IMR-90 (cell line): Measurements from ENCODE around the gene CWC25. TPM values are rescaled to one million over a fixed set of nuclear protein-coding genes. Genes with fewer than 3 reads are reported as not detected.

Experiments
- ATAC-seq: fragments of 200-7000 bp; cut with Tn5 transposase; 2 replicates; pipeline ENCODE4 v1.9.1; 2020; ENCODE audit warnings: low read depth, mild to moderate bottlenecking, moderate library complexity
- BruUV-seq: library from RNA; stranded (reverse); fragments of 400-500 nt; replicated peaks from 2 replicates; lab custom pipeline; 2021; lab: Mats Ljungman, UMichigan
- CTCF ChIA-PET: fragments of 300-600 bp; formaldehyde crosslinking; extraction: SDS; loops from one replicate; lab custom pipeline; 2021; ENCODE audit warnings: antibody characterized with exemption; lab: Yijun Ruan, JAX
- POLR2A ChIA-PET: fragments of 300-600 bp; sonication (Branson Sonifier 250); formaldehyde crosslinking; loops from one replicate; lab custom pipeline; 2022; ENCODE audit warnings: antibody characterized with exemption; ENCODE audit not compliant: unreplicated experiment; lab: Charles Lee
- DNase-seq: peaks from one replicate; pipeline ENCODE4 v3.0.0; 2013
- H2AFZ ChIP-seq: replicated peaks from 2 replicates; pipeline ENCODE3; 2013; ENCODE audit warnings: low read length, mild to moderate bottlenecking; ENCODE audit not compliant: poor library complexity
- H2AK5ac ChIP-seq: 2 replicates; pipeline ENCODE4 v1.6.1; 2013; ENCODE audit warnings: low read depth, low read length, inconsistent platforms
- H2AK9ac ChIP-seq: replicated peaks from 2 replicates; pipeline ENCODE3; 2013; ENCODE audit warnings: mild to moderate bottlenecking, low read depth, low read length, moderate library complexity; ENCODE audit not compliant: poor library complexity
- H2BK120ac ChIP-seq: 2 replicates; pipeline ENCODE4 v1.6.1; 2013; ENCODE audit warnings: low read depth, low read length, inconsistent platforms
- H2BK15ac ChIP-seq: 3 replicates; pipeline ENCODE4 v1.6.1; 2013; ENCODE audit warnings: low read depth, low read length, inconsistent platforms
- H2BK20ac ChIP-seq: 2 replicates; pipeline ENCODE4 v1.6.1; 2013; ENCODE audit warnings: low read depth, mild to moderate bottlenecking, inconsistent platforms, low read length, moderate library complexity
- H2BK5ac ChIP-seq: 2 replicates; pipeline ENCODE4 v1.6.1; 2013; ENCODE audit warnings: mild to moderate bottlenecking, low read depth, low read length, inconsistent platforms; ENCODE audit not compliant: poor library complexity, severe bottlenecking
- H3K14ac ChIP-seq: replicated peaks from 2 replicates; pipeline ENCODE4 v1.6.1; 2013; ENCODE audit warnings: low read depth, low read length, inconsistent platforms
- H3K18ac ChIP-seq: 2 replicates; pipeline ENCODE4 v1.6.1; 2013; ENCODE audit warnings: low read depth, low read length, control low read depth
- H3K23ac ChIP-seq: 2 replicates; pipeline ENCODE4 v1.6.1; 2013; ENCODE audit warnings: low read depth, low read length, inconsistent platforms
- H3K27ac ChIP-seq: 2 replicates; pipeline ENCODE4 v1.5.1; 2013; ENCODE audit warnings: mild to moderate bottlenecking, control low read depth, low read length; ENCODE audit not compliant: insufficient read depth
- H3K27me3 ChIP-seq: 2 replicates; pipeline ENCODE4 v1.6.1; 2013; ENCODE audit warnings: low read length; ENCODE audit not compliant: control insufficient read depth, insufficient read depth
- H3K36me3 ChIP-seq: 2 replicates; pipeline ENCODE4 v1.6.1; 2013; ENCODE audit warnings: low read length, mixed read lengths; ENCODE audit not compliant: control insufficient read depth, insufficient read depth
- H3K4ac ChIP-seq: 2 replicates; pipeline ENCODE4 v1.6.1; 2013; ENCODE audit warnings: low read depth, low read length, inconsistent platforms
- H3K4me1 ChIP-seq: 2 replicates; pipeline ENCODE4 v1.6.1; 2013; ENCODE audit warnings: low read length, mixed read lengths; ENCODE audit not compliant: control insufficient read depth, insufficient read depth
- H3K4me2 ChIP-seq: 2 replicates; pipeline ENCODE4 v1.6.1; 2013; ENCODE audit warnings: low read depth, mild to moderate bottlenecking, control low read depth, low read length, moderate library complexity
- H3K4me3 ChIP-seq: 2 replicates; pipeline ENCODE4 v1.5.1; 2013; ENCODE audit warnings: low read depth, mild to moderate bottlenecking, control low read depth, low read length, moderate library complexity; ENCODE audit not compliant: insufficient read depth
- H3K56ac ChIP-seq: 2 replicates; pipeline ENCODE4 v1.6.1; 2013; ENCODE audit warnings: low read length, inconsistent platforms; ENCODE audit not compliant: insufficient read depth; ENCODE audit errors: extremely low read depth
- H3K79me1 ChIP-seq, 2 experiments: 2 replicates each; pipeline ENCODE4 v1.6.1; 2013; ENCODE audit warnings: low read length in 2 of 2, inconsistent platforms in 1 of 2, low read depth in 1 of 2
- H3K9ac ChIP-seq: 2 replicates; pipeline ENCODE4 v1.6.1; 2013; ENCODE audit warnings: low read depth, low read length, control low read depth
- H3K9me1 ChIP-seq: 2 replicates; pipeline ENCODE4 v1.6.1; 2013; ENCODE audit warnings: low read length, inconsistent platforms; ENCODE audit not compliant: insufficient read depth
- H3K9me3 ChIP-seq: 2 replicates; pipeline ENCODE4 v1.6.1; 2013; ENCODE audit warnings: low read length; ENCODE audit not compliant: control insufficient read depth, insufficient read depth
- H4K20me1 ChIP-seq: 2 replicates; pipeline ENCODE4 v1.6.1; 2013; ENCODE audit warnings: low read length, inconsistent platforms; ENCODE audit not compliant: insufficient read depth
- H4K5ac ChIP-seq: 2 replicates; pipeline ENCODE4 v1.6.1; 2013; ENCODE audit warnings: mild to moderate bottlenecking, low read depth, low read length, control low read depth
- H4K8ac ChIP-seq, 2 experiments: 2 replicates each; pipeline ENCODE4 v1.6.1; 2013; ENCODE audit warnings: low read depth in 2 of 2, low read length in 2 of 2, control low read depth in 1 of 2, inconsistent platforms in 1 of 2
- H4K91ac ChIP-seq: 2 replicates; pipeline ENCODE4 v1.6.1; 2013; ENCODE audit warnings: low read depth, low read length, inconsistent platforms; ENCODE audit not compliant: insufficient read depth
- BHLHE40 ChIP-seq: fragments of 150-350 bp; IDR thresholded peaks from 2 replicates; pipeline ENCODE4 v1.6.1; 2016; ENCODE audit warnings: mild to moderate bottlenecking, low read depth, low read length
- CEBPB ChIP-seq: IDR thresholded peaks from 2 replicates; pipeline ENCODE4 v1.6.1; 2012; ENCODE audit warnings: low read depth, low read length, improper control_type of control experiment
- CHD1 ChIP-seq: IDR thresholded peaks from 2 replicates; pipeline ENCODE4 v1.6.1; 2012; ENCODE audit warnings: low read depth, low read length, improper control_type of control experiment
- CTCF ChIP-seq: conservative IDR thresholded peaks from 2 replicates; pipeline ENCODE4 v1.5.1; 2012; ENCODE audit warnings: mild to moderate bottlenecking, low read depth, low read length, improper control_type of control experiment
- ELK1 ChIP-seq: fragments of 150-350 bp; IDR thresholded peaks from 2 replicates; pipeline ENCODE4 v1.6.1; 2016; ENCODE audit warnings: low read depth, mild to moderate bottlenecking, low read length, moderate library complexity, borderline replicate concordance
- FOS ChIP-seq: fragments of 150-350 bp; IDR thresholded peaks from 2 replicates; pipeline ENCODE4 v1.6.1; 2016; ENCODE audit warnings: low read depth, low read length
- MAFK ChIP-seq: IDR thresholded peaks from 2 replicates; pipeline ENCODE4 v1.6.1; 2012; ENCODE audit warnings: low read depth, low read length, improper control_type of control experiment
- MAZ ChIP-seq: IDR thresholded peaks from 2 replicates; pipeline ENCODE4 v1.6.1; 2012; ENCODE audit warnings: low read depth, mild to moderate bottlenecking, low read length, improper control_type of control experiment, moderate library complexity, borderline replicate concordance
- MXI1 ChIP-seq: IDR thresholded peaks from 2 replicates; pipeline ENCODE4 v1.6.1; 2012; ENCODE audit warnings: low read depth, mild to moderate bottlenecking, low read length, moderate library complexity, borderline replicate concordance
- NFE2L2 ChIP-seq: fragments of 150-350 bp; IDR thresholded peaks from 2 replicates; pipeline ENCODE4 v1.6.1; 2016; ENCODE audit warnings: low read depth, mild to moderate bottlenecking, low read length
- POLR2A ChIP-seq: IDR thresholded peaks from 2 replicates; pipeline ENCODE4 v1.6.1; 2012; ENCODE audit warnings: mild to moderate bottlenecking, low read depth, low read length
- RAD21 ChIP-seq: IDR thresholded peaks from 2 replicates; pipeline ENCODE4 v1.6.1; 2012; ENCODE audit warnings: low read length, improper control_type of control experiment
- RCOR1 ChIP-seq: IDR thresholded peaks from 2 replicates; pipeline ENCODE4 v1.6.1; 2012; ENCODE audit warnings: mild to moderate bottlenecking, low read length, improper control_type of control experiment; ENCODE audit not compliant: insufficient replicate concordance
- RFX5 ChIP-seq: IDR thresholded peaks from 2 replicates; pipeline ENCODE4 v1.8.0; 2012; ENCODE audit warnings: low read depth, mild to moderate bottlenecking, low read length, moderate library complexity
- SMC3 ChIP-seq: fragments of 150-350 bp; IDR thresholded peaks from 2 replicates; pipeline ENCODE4 v1.6.1; 2016; ENCODE audit warnings: low read depth, mild to moderate bottlenecking, antibody characterized with exemption, low read length, moderate library complexity
- USF2 ChIP-seq: fragments of 150-350 bp; IDR thresholded peaks from 2 replicates; pipeline ENCODE4 v1.6.1; 2017; ENCODE audit warnings: mild to moderate bottlenecking, antibody characterized with exemption, low read length, low read depth
- WGBS, 2 experiments: methylation state at CpG; one replicate each; pipeline versions ENCODE4 v1.1.5 to v1.1.7; 2013; ENCODE audit warnings: missing lambda C conversion rate in 2 of 2; ENCODE audit not compliant: insufficient read length in 1 of 2; ENCODE audit errors: extremely low coverage in 2 of 2; 5-methylcytosine and 5-hydroxymethylcytosine counted together
- dilution Hi-C: fragments of 300-500 bp; cut with HindIII; formaldehyde crosslinking; loops from one replicate; pipeline ENCODE4 v1.14.3; 2018; ENCODE audit warnings: low sequenced_read_pairs; ENCODE audit not compliant: unreplicated experiment
- in situ Hi-C: fragments of 300-500 bp; cut with MboI; formaldehyde crosslinking; loops from 3 replicates; pipeline ENCODE4 v1.14.3; 2019; ENCODE audit warnings: low sequenced_read_pairs, inconsistent platforms, mixed read lengths
- intact Hi-C: fragments of 100-400 bp; cut with micrococcal nuclease; formaldehyde crosslinking; loops from 2 replicates; pipeline ENCODE4 v1.10.0; 2022
- polyA plus RNA-seq, 3 experiments: library from polyadenylated mRNA; depleted of rRNA; stranded (reverse); fragments of >200 nt; gene quantifications; 2 replicates each; pipeline ENCODE4 v1.2.3, GENCODE V29; 2012; ENCODE audit warnings: low replicate concordance in 1 of 3
- total RNA-seq: library from RNA; depleted of rRNA; stranded (reverse); fragments of >200 nt; gene quantifications from 2 replicates; pipeline ENCODE4 v1.2.3, GENCODE V29; 2012

Gene CWC25
- total and polyA plus RNA-seq, 2 of the 4 experiments (the other 2 are of a cell fraction) = 9.1 to 16.1 TPM

- no peak overlapping the region for H3K9ac ChIP-seq
- H2BK5ac ChIP-seq = no peak overlapping the region
- H3K23ac ChIP-seq = no peak overlapping the region
- DNase-seq (no peak), ATAC-seq (no peak)
- no peak overlapping the region for H3K56ac ChIP-seq
- H3K27me3 ChIP-seq = no peaks in the 10 kb centered on the region
- TF ChIP-seq RAD21 = no peak
- no peak for TF ChIP-seq RFX5
- TF ChIP-seq BHLHE40 = no peak
- TF ChIP-seq CTCF = no peak
- no peak for TF ChIP-seq USF2
- no peak for TF ChIP-seq MAZ
- TF ChIP-seq ELK1 = no peak
- TF ChIP-seq RCOR1 = no peak
- no peak for TF ChIP-seq MXI1
- TF ChIP-seq CHD1 = no peak
- TF ChIP-seq FOS = no peak
- no peak for TF ChIP-seq SMC3
- TF ChIP-seq POLR2A = no peak
- TF ChIP-seq CEBPB = no peak
- no peak for TF ChIP-seq MAFK
- no peak for TF ChIP-seq NFE2L2
- dilution Hi-C loops = no loop called here
- H3K9me1 ChIP-seq = peaks cover 7% of the 10 kb centered on the region; the same call in 1 of the 2 replicates
- no peak overlapping the region for H2AFZ ChIP-seq
- ChIA-PET CTCF (no interaction called here), POLR2A (interaction anchor here (0.5 kb wide), 1 partner anchor 42 kb away, joined by 6 read pairs; no protein-coding TSS in a partner anchor)
- BruUV-seq = no TSS peak
- H3K27ac ChIP-seq = no peak overlapping the region
- no peak overlapping the region for H3K18ac ChIP-seq
- WGBS, 2 experiments = 96% methylated on average over 5 of the region's 5 CpGs; no CpG with 5 or more reads in 1 of the 2 experiments
- no peak overlapping the region for H3K4me2 ChIP-seq
- H3K14ac ChIP-seq = no peak overlapping the region
- intact Hi-C loops = no loop called here
- no peak overlapping the region for H3K4ac ChIP-seq
- no peaks in the 10 kb centered on the region for H3K4me1 ChIP-seq
- no peak overlapping the region for H4K8ac ChIP-seq
- in situ Hi-C loops = no loop called here
- no peak overlapping the region for H2BK20ac ChIP-seq
- H3K79me1 ChIP-seq = peaks cover 13 to 39% of the 10 kb centered on the region in 2 experiments
- no peak overlapping the region for H4K91ac ChIP-seq
- no peak overlapping the region for H2BK120ac ChIP-seq
- H2BK15ac ChIP-seq = no peak overlapping the region
- H4K20me1 ChIP-seq = peaks cover 23% of the 10 kb centered on the region; the same call in 1 of the 2 replicates
- H3K36me3 ChIP-seq = peaks cover 76% of the 10 kb centered on the region
- H3K4me3 ChIP-seq = no peak overlapping the region
- H2AK9ac ChIP-seq = no peak overlapping the region
- H4K5ac ChIP-seq = no peak overlapping the region
- no peak overlapping the region for H2AK5ac ChIP-seq
- H3K9me3 ChIP-seq = no peaks in the 10 kb centered on the region
These were observed 58.8 kb downstream of the CWC25 start for GRCh38 chr17:38766341-38766740.
